SH-SY5Y (cell line): ENCODE measurements around the gene ANKRD11.

ENCODE experiments used
- GATA2 ChIP-seq: IDR thresholded peaks from 2 replicates; pipeline ENCODE4 v1.6.1; 2011; ENCODE audit warnings: mild to moderate bottlenecking, low read depth, low read length
- GATA3 ChIP-seq: IDR thresholded peaks from 2 replicates; pipeline ENCODE4 v1.6.1; 2011; ENCODE audit warnings: low read depth, mild to moderate bottlenecking, low read length, moderate library complexity

The ANKRD11 gene

GRCh38 chr16:89378947-89379771, 111.2 kb downstream of the ANKRD11 start:
- no peak for TF ChIP-seq GATA2
- no peak for TF ChIP-seq GATA3

- TF ChIP-seq GATA2 (no peak), GATA3 (no peak)
These were observed 112.9 kb downstream of the ANKRD11 start for GRCh38 chr16:89377453-89377848.

- TF ChIP-seq GATA2 (no peak), GATA3 (no peak)
These were observed 113.4 kb downstream of the ANKRD11 start for GRCh38 chr16:89376812-89377452.

- TF ChIP-seq GATA2 (no peak), GATA3 (no peak)
These were observed 114.7 kb downstream of the ANKRD11 start for GRCh38 chr16:89375686-89376085.

GRCh38 chr16:89375021-89375420, 115.3 kb downstream of the ANKRD11 start:
- TF ChIP-seq GATA2: no peak
- TF ChIP-seq GATA3: no peak

- TF ChIP-seq GATA3 (no peak), GATA2 (no peak)
These were observed 115.9 kb downstream of the ANKRD11 start for GRCh38 chr16:89374393-89374960.

- TF ChIP-seq GATA3 (no peak), GATA2 (no peak)
These were observed 116.8 kb downstream of the ANKRD11 start for GRCh38 chr16:89373355-89374110.

GRCh38 chr16:89371968-89372634, 118.3 kb downstream of the ANKRD11 start:
- TF ChIP-seq GATA3: no peak
- TF ChIP-seq GATA2: no peak

GRCh38 chr16:89371386-89371785, 119.0 kb downstream of the ANKRD11 start:
- TF ChIP-seq GATA3 (no peak), GATA2 (no peak)

GRCh38 chr16:89370601-89371000, 119.8 kb downstream of the ANKRD11 start:
- TF ChIP-seq GATA3 (no peak), GATA2 (no peak)

GRCh38 chr16:89370081-89370511, 120.3 kb downstream of the ANKRD11 start:
- TF ChIP-seq GATA2 (no peak), GATA3 (no peak)

- TF ChIP-seq GATA3 (no peak), GATA2 (no peak)
These were observed 121.0 kb downstream of the ANKRD11 start for GRCh38 chr16:89369266-89369895.

- no peak for TF ChIP-seq GATA3
- no peak for TF ChIP-seq GATA2
These were observed 121.6 kb downstream of the ANKRD11 start for GRCh38 chr16:89368604-89369249.
